NCI-H1105 treated with DMSO at 0.1 percent for 48 hours (cell line): ENCODE measurements around the gene IRS1.
A peak's percentile ranks its signal among the peaks of the same experiment; 100 is the strongest.

ENCODE experiments used
- DNase-seq: peaks from one replicate; lab custom pipeline; 2025; lab: John Stamatoyannopoulos, UW

IRS1 gene

GRCh38 chr2:226725126-226725860 is 74.3 kb downstream of the IRS1 start:
- DNase-seq = no peak

DNA sequence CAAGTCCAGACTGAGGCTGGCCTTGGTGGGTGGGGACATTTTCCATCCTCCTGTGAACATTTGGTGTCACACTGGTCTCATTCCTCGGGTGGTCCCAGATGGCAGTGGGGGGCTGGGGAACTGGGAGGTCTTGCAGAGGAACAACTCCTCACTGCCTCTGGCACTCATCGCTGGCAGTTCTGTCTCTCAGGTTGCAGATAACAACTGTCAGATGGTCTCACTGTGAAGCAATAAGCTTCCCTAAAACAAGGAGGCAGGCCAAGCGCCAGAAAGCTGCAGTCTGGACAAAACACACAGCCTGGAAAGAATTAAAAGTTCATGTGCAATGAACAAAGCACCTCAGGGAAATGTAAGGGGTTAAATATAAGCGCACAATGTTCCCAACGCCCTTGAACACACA is 78.1 kb downstream of the IRS1 start:
- DNase-seq = no peak

- no peak for DNase-seq
Measured at GRCh38 chr2:226720948-226721347, 78.7 kb downstream of the IRS1 start.

DNA sequence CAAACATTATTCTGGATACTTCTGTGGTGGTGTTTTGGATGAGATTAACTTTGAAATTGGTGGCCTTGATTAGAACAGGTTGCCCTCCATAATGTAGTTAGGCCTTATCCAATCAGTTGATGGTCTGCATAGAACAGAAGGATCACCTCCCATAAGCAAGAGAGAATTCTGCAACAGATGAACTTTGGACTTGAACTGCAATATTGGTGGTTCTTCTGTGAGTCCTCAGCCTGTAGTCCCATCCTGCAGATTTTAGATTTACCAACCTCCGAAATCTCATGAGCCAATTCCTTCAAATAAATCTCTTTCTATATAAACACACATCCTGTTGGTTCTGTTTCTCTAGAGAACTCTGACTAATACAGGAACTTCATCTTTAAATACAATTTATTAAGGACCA is 81.9 kb downstream of the IRS1 start:
- no peak for DNase-seq

- DNase-seq = no peak
Measured at GRCh38 chr2:226716126-226716525, 83.5 kb downstream of the IRS1 start.

GRCh38 chr2:226715347-226715990 is 84.2 kb downstream of the IRS1 start:
- DNase-seq = no peak

GRCh38 chr2:226712941-226713340 is 86.7 kb downstream of the IRS1 start:
- no peak for DNase-seq

DNA sequence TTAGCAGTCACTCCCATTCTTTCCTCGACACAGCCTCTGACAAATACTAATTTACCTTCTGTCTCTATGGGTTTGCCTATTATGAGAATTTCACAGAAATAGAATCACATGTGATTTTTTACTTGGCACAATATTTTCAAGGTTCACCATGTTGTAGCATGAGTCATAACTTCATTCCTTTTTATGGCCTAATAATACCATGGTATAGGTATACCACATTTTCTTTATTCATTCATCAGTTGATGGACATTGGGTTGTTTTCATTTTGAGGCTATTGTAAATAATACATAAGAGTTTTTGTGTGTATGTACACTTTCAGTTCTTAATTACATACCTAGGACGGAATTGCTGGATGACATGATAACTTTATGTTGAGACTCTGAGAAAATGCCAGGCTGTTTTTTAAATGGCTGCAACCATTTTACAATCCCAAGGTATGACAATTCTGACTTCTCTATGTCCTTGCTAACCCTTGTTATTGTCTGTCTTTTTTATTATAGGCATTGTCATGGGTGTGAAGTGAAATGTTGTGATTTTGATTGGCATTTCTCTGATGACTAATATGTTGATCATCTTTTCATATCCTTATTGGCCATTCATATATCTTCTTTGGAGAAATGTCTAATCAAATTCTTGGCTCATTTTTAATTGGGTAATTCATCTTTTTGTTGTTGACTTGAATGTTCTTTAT is 87.9 kb downstream of the IRS1 start:
- no peak for DNase-seq

- DNase-seq = no peak
Measured at GRCh38 chr2:226707499-226707898, 92.1 kb downstream of the IRS1 start.

DNA sequence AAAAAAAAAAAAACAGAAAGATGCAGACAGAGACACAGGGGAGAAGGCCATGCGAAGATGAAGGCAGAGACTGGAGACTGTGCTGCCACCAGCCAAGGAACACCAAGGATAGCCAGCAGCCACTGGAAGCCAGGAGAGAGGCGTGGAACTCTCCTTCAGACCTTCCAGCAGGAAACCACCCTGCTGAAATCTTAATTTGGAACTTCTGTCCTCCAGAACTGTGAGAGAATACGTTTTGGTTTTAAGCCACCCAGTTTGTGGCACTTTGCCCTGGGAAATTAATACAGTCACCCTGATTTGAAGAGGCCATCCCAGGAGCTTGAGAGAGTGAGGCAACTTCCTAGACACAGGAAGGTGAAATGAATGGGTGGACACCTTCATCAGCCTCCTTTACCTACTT is 93.7 kb downstream of the IRS1 start:
- DNase-seq = no peak

- DNase-seq = no peak
Measured at GRCh38 chr2:226705133-226705886, 94.3 kb downstream of the IRS1 start.

GRCh38 chr2:226703514-226703913 is 96.1 kb downstream of the IRS1 start:
- DNase-seq = no peak

- DNase-seq = no peak
Measured at GRCh38 chr2:226702376-226702775, 97.2 kb downstream of the IRS1 start.

DNA sequence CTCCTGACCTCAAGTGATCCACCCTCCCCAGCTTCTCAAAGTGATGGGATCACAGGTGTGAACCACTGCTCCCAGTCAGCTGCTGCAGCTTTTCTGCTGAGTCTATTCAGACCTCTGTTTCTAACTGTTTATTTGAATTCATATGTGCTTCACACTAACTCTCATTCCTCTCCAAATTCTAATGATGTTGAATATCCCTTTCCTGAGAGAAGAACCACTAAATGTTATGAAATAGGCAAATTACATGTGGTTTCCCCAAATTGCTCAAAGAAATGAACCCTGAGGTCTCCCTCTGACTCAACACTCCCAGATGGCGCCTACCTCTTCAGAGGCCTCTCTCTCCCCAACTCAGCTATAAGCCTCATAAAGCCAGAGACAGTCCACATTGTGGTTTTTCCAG is 98.6 kb downstream of the IRS1 start:
- no peak for DNase-seq

GRCh38 chr2:226699321-226699720 is 100.3 kb downstream of the IRS1 start:
- DNase-seq = no peak

GRCh38 chr2:226698671-226699070 is 100.9 kb downstream of the IRS1 start:
- DNase-seq = no peak

DNA sequence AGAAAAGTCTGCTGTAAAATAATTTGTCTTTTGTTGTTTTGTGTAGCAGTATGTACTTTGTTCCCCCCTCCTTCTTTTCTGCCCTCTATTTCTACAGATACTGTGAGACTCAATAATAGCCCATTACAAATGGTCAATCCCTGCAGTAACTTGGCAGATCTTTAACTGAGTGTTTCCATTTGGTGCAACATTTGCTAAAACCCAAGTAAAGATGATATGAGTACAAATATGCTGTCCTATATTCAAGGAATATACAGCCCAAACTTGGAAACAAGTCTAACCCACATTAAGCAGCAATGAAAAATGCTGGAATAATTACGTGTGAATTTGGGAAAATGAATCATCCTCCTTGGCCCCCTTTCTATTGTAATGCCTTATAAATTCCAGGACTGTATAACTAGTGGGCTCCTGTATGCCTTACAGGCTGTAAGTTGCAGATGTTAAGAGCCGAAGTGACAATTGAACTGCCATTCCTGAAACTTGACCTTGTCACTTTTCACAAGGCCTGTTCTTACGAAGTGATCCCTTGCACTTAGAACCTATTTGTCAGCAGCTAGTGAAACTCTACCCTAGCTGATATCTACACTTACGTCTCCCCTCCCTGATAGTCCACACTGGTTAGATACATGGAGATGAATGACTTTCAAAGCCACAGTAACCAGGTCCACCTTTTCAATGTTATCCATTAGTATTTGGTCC is 104.9 kb downstream of the IRS1 start:
- no peak for DNase-seq

DNA sequence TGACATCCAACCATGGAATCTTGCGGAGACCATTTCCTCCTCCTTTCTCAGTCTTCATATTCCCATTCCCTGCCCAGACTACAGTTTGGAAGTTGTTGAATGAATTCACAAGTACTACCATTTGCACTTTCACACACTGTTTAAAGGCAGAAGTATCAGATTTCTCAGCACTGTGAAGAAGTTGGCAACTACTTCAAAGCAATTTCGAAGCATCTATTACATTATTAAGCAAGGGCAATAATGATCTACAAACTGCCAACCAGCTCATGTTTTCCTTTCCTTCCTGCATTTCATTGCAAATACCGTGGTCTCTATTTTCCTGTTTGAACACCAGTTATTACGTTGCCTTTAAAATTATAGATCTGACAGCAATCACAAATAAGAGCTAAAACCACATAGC is 105.5 kb downstream of the IRS1 start:
- DNase-seq = peak; percentile 11

GRCh38 chr2:226693521-226693920 is 106.1 kb downstream of the IRS1 start:
- DNase-seq = no peak

DNA sequence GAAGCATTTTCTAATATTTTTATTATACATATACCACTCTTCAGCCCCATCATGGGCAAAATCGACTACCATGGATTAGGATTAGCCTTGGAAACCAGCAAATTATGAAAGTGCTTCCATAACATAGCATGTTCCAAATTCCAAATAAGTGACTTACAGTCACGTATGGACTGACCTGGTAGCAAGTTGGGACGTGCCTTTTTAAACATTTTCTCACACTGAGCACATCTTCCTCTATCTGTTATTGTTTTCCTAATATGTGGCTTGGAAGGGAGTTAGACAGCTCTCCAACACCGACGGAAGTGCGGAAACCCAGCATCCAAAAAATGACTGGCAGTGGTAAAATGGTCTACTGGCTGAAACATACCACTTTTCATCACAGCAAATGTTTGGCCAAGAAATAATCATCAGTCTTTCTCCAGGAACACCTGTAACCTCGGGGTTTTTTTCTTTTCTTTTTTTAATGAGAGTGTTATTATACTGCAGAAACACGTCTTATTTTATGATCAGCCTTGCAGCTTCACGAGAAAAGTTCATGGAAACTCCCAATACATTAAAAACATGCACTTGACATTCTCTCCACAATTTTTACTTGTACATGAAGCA is 107.0 kb downstream of the IRS1 start:
- no peak for DNase-seq

DNA sequence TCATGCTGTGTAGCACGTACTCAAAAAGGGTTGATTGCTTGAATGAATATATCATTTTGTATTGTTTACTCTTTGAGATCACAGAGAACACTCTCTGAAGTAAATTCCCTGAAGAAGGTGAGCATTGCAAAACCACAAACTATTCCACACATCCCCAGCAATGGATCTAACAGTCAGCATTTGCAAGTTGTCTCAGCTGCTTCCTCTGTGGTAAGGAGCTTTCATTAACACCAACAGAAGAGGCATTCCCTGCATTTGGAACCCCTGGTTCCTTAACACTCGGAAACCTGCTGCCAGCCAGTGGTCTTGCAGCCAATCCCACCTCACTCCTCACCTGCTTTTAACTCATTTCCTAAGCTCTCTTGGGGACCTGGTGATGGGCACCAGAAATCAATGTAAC is 108.4 kb downstream of the IRS1 start:
- DNase-seq = no peak
